NCI-H510A treated with DMSO at 0.1 percent for 48 hours (cell line): ENCODE measurements around the gene CCDC85C.

Experiments
- DNase-seq: peaks from one replicate; lab custom pipeline; 2025; lab: John Stamatoyannopoulos, UW

CCDC85C gene

DNA sequence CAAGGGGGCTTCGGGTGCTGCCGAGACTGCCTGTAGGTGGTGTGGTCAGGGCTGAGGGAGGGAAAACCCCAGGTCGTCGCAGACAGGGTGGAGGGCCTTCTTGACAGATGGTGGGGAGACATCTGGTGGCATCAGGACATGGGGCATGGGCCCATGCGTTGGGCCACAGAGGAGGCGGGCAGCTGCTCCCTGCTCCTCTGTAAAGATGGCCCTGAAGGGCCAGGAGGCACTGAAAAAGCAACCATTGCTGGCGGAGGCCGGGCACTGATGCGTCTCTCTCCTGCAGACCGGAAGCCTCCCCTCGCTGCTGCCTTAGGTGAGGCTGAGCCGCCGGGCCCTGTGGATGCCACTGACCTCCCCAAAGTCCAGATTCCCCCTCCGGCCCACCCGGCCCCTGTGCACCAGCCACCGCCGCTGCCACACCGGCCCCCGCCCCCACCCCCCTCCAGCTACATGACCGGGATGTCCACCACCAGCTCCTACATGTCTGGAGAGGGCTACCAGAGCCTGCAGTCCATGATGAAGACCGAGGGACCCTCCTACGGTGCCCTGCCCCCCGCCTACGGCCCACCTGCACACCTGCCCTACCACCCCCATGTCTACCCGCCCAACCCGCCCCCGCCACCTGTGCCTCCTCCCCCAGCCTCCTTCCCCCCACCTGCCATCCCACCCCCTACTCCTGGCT lies 94.0 kb downstream of the CCDC85C start:
- DNase-seq, result no peak

DNA sequence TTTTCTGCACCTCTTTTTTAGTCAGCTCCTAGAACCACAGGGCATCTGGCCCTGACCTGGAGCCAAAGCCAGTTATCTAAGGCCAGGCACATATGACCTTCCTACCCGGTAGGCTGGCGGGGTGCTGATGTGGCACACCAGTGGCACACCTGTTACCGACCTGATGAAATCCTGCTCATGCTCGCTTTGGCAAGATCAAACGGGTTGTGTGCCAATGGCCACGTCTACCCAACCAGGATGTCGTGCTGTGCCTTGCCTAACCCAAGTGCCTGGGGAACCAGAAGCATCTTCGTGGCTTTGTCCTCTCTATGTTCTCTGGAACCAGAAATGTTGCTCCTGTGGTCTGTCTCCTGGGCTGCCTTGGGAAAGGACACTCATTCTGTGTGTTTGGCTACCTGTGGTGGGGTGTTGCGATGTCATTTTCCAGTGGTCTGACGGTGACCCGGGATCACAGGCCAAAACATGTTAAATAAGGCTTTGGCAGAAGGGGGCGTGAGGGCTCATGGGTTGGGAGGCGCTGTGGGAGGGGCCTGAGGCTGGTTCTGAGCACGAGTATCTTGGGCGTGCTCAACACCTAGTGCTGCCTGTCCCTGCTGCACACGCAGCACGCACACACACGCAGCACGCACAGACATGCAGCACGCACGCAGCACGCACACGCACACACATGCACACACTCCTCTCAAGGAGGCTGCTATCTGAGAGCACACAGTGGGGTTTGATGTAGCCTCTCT lies 94.9 kb downstream of the CCDC85C start:
- DNase-seq, result no peak

DNA sequence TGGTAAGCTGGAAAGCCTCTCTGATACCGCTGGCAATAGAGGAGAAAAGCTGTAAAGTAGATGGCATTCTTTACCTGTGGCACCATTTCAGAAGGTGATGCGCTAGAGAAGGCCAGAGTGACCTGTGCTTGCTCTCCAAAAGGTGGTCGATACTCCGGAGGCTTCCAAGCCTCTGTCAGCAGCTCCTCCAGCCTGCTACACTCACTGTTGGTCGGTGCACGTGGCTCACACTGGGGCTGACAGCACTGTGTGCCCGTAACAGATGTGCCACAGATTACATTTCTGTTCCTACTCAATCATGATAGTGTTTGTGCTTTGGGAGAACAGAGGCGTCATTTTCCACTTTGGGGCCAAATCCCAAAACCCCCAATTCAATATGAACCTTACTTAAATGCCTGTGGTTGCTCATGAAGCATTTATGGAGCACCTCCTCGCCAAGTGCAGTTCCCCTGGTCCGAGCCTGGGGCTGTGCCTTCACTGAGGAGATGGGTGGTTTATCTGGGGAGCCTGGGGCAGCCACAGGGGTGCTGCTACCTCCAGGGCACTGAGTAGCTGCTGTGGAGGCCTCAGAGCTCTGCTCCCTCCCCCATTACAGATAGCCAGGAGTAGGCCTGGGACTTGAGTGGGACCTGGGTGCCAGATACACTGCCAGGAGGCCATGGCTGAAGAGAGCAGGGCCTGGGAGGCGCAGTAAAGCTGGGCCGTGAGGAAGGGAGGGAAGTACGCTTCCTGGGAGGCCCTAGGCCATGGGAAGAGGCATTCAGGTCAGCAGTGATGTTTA lies 96.0 kb downstream of the CCDC85C start:
- no peak for DNase-seq

DNA sequence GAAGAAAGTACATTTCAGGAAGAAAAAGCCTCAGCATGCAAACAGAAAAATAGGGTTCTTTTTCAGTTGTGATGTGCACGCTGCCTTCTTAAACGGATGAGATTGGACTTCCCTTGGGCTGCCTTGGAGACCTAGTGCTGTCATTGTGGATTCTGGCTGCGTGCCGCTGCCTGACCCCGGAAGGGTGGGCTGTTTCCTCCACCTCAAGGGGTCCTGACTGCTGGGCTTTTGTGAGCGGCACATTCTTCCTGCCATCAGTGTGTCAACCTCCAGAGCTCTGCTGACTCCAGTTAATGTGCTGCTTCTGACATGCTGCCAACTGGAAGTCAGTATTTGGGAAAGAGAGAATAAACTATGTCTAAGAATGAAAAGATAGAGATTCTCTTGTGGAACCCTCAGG lies 97.7 kb downstream of the CCDC85C start:
- DNase-seq, result no peak

DNA sequence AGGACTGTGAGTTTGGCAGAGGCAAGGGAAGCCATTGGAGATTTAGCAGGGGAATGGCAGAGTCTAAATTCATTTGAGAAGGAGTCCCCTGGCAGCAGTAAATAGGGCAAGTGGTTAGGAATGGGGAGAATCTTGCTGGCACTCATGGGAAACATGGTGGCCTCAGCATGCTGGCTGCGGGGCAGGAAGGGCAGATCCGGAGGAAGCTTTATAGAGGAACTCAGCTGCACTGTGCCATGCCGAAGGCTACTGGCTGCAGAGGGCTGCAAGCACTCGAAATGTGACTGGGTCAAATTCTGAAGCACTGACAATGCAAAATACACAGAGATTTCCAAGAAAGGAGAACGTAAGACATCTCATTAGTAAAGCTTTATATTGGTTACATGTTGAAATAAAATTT lies 98.9 kb downstream of the CCDC85C start:
- no peak for DNase-seq

DNA sequence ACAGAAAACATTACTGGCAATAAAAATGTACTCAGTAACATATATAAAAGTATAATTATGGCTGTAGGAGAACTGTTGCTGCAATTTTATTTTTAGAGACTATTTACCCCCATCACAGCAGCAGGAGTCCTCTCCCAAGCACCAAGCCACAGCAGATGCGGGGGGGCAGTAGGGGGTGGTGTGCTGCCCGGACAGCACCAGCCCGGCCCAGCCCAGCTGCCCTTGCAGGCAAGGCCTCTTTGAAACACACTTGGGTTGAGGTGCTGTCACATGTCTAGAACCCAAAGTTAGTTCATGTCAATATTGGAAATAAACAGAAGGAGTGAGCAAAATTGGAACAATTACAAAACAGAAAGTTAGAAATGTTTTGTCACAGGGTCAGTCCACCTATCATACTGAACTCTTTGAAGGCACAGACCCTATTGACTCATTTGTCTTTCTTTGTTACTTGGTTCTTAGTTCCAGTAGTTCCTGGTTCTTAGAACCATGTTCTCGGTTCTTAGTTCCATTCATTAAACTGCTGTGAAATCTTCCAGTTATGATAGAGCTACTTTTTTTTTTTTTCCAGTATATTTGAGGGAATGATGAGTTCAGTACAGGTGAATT lies 100.1 kb downstream of the CCDC85C start:
- no peak for DNase-seq

DNA sequence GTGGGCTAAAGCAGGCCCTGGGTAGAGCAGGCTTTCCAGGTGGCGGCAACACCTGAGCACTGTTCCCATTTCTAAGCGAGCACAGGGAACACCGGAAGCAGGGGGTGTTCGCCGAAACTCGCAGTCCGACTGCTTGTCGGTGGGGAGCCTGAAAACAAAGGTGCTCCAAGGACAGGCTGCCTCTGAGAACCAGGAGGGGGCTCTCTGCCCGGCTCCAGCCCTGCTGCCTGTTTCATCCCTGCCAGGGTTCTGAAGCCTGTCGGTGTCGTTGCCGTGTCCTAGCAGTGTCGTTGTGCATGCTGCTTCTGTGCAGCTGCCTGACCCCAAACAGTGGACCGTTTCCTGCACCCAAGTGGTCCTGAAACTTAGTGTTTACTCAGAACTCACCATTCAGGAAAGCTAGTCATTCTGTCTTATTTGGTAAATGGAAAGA lies 101.0 kb downstream of the CCDC85C start:
- DNase-seq, result no peak

DNA sequence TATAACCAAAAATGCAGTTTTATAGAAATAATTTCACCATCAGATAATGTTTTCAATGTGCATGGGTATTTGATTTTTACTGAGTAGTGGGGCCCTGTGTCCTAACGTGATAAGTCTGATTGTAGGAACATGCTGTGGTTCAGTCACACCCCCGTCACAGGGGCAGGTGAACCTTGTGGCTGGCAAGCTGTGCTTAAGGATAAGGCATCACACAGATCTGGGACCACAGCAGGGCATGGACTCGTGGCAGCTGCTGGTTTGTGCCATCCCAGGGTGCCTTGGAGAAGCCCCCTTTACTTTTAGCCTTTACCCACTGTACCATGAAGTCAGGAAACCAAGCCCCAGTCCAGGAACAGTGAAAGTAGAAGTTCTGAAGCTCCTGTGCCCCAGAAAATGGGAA lies 106.1 kb downstream of the CCDC85C start:
- no peak for DNase-seq

DNA sequence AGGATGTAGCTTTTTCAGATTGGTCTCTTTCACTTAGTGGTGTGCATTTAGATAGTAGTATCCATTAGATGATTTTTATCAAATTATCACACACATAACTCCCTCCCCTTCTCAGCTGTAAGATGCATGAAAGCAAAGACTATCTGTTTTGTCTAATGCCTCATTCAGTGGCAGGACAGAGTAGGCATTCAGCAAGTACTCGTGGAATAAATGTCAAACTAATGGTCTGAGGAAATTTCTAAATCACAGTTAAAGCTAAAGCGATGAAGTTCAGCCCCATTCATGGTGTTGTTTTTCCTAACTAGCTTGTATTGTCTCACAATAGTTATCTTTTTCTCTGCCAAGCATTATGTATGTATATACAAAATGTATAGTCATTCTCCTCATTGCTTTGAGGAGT lies 106.7 kb downstream of the CCDC85C start:
- no peak for DNase-seq

DNA sequence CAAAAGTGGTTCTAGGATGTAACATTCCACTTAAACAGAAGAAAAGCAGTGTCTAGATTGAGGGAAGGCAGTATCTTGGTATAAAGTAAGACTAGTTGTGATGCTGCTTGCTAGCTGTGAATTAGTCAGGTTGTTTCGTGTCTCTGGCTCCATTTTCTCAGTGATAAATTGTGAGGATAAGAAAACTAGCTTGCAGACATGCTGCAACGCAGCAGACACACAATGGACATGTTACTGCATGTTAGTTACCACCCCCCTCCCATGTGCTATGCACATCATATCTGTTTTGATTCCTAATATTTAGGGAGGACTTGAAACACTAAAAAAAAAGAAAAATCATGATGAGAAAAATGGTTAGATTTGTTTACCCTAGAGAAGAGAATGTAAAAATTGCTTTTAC lies 119.9 kb downstream of the CCDC85C start:
- no peak for DNase-seq

DNA sequence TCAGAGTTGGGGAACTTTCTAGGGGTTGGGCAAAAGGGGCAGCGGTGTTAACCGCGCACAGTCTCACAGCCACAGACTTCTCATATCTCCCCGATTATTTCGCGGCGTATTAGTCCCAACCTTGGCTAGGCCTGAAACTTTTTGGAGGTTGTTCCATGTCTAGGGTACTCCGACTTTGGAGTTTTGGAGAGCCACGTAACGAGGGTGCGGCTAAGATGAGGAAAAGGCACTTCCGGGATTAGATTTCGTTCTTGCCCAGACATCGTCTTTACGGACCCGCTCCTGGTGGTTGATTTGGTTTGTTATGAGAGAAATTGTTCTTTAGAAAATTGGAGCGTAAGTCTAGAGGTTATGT lies 122.3 kb downstream of the CCDC85C start:
- DNase-seq, result no peak

DNA sequence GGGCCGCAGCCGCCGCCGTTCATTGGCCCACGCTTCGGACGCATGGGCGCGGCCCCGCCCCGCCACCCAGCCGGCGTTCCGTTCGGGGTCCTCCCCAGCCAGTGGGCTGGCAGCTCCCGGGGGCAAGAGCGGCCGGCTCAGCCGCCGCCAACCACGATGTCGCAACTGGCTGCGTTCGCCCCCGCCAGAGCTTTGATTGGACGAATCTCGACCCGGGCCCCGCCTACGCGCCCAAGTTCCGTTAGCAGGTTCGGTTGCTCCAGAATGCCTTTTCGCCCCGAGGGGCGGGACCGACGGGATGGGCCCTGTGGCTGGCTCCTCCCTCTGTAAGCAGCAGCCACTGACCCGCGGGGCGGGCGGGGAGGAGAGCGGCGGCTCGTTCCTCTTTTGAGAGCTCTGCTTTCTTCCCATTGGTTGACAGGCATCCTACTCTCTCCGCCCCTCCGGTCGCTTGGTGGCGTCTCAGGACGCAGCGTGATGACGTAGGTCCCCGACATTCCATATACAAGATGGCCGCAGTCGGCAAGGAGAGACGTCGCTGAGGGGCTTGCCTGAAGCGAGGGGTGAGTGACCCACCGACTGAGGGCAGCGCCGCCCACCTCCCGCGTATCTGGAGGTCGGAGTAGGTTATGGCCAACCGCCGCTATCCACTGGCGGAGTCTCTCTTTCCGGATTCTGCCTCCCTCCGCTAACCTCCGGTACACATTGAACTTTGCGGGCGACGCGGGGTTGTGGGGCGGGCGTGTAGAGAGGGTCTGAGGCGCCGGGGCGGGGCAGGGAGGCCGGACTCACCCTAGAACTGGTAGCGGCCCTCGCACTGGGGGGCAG lies 122.9 kb downstream of the CCDC85C start, which contains the start of gene CCNK:
Gene CCNK, plus strand, starts transcription at position 493 of the 828 bp plus-strand sequence. CDS start 11,269 bp downstream, outside the sequence.
- peak; percentile 99 for DNase-seq

DNA sequence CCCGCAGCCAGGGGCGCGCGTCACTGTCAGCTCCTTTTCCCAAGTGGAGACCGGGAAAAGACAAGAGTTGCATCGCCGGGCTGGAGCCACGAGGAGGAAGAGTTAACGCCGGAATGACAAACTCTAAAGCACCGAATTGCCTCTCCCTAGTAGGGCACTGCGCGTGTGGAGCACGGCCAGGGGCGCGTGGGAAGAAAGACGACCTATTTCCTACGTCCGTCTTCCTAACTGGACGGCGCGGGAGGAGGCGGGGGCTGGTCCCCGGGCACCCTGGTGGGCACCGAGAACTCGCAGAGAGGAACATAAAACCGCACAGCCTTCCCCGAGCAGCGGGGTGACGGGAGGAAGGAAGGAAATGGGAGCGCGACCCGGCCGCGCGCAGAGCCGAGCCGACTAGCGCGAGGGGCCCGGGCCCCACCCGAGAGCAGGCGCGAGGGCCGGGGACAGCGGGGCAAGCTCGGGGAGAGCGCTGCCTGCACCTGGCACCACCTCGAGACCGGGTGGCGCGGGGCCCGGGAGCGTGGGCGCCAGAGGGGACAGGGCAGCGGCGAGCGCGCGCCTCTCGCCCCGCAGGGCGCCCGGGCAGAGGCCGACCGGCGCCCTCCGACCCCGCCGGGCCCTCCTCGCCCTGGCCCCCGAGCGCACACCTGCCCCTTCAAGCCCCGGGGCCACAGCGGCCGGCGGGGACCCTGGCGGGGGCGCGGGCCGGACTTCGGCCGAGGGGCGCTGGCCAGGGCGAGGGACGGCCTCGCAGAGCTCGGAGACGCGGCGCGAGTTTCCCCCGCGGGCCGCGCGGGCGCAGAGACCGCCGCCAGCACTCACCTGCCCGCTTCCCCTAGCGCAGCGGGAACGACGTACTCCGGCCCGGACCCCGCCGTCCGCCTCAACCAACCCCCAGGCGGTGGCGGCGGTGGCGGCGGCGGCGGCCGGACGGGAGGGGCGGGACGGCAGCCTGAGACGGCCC lies 123.8 kb downstream of the CCDC85C start, which contains the start of gene SETD3:
Gene SETD3, minus strand, starts transcription at position 954 of the 964 bp plus-strand sequence. CDS start 15,054 bp downstream, outside the sequence.
- DNase-seq, result peak; percentile 10

DNA sequence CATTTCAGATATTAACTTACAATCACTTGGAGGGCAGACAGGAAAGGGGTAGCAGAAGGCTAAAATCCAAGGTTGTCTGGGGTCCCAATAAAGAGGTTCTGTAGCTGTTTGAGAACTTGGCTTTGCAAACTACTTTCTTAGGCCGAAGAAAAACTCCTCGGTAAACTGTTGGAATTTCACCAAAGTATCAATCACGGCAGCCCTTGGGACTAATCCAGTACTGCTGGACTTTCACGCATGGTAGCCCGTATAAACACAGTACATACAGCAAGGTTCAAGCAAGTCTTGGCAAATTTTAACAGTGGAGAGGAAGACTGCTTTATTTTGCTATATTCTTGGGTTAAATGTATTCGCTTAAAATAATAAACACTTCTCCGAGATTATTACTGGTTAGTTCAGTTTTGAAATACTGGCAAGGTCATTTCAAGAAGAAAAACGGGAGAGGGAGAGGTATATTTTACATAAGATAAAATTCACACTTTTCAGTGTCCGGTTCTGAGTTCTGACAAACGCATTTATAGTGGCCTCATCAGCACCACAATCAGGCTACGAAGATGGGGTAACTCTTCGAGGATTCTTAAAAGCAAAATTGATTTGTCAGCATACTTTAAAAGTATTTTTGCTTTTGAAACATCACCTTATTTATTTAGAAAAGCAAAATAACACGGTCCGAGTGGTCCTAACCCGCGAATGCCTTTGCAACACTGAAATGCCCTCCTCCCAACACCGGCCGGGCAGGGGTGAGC lies 124.7 kb downstream of the CCDC85C start:
- DNase-seq, result no peak

DNA sequence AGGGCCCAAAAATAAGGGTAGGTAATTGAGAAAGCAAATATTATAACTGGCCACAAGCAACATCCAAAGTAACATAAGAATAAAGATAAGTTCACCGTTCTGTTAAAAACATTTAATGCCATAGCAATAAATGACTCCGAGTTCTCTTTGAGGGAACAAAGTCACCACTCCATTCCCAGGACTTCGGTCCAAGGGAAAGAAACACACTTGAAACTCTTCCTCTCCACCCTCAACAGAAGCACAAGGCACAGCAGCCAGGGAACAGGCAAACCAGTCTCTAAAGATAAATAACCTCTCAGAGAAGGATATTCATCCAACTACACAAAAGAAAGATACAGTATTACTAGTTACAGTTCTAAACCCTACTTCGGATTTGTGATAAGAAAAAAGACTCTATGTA lies 125.9 kb downstream of the CCDC85C start:
- no peak for DNase-seq

DNA sequence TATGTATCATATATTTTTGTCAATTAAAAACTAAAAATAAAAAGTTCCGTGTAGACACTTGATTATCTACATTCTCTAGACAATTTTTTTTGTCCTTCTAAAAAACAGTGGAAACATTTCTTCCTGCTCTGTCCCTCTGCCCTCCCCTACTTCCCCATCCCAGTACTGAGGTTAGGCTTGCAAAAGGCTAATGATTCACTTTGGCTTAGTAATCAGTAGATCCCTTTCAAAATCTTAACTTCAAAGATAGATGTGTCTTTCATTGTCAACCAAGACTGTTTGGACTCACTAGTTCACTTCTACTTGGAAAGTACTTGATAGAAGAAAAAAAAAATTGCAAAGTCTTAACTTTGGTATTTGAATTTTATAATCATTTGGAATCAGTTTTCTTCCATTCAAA lies 127.1 kb downstream of the CCDC85C start:
- DNase-seq, result no peak

DNA sequence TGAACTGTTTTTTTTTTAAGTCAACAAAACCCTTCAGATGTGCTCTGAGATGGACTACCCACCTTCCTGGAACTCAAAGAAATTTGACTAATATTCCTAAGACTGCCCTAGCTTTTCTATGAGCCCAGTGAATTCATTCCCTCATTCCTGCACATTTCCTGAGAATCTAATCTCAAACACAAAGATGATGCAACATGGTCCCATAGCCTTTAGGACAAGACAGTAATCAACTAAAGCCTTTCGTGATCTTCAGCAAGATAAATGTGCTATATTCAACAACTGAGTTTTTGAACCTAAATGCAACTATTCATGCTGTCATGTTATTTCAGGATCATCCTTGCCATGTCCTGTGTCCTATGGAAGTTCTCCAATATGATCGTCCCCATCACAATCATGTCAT lies 128.3 kb downstream of the CCDC85C start:
- DNase-seq, result no peak

DNA sequence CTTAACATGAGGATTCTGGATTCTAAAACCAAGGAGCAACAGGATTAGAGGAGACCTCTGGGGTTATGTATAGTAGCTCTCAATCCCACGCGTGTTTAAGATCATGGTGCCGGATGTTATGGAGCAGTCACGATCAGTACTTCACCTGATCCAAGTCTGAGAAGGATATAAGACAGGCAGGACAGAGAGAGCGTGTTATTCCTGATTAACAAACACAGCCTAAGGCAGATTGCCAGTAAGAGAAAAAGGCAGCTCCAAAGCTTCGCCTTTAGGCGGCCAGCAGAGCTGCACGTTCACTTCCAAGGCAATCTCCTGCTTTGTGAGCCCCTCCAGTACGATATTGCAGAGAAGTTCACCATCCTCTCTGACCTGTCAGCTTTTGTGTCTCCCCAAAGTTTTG lies 128.8 kb downstream of the CCDC85C start:
- no peak for DNase-seq

DNA sequence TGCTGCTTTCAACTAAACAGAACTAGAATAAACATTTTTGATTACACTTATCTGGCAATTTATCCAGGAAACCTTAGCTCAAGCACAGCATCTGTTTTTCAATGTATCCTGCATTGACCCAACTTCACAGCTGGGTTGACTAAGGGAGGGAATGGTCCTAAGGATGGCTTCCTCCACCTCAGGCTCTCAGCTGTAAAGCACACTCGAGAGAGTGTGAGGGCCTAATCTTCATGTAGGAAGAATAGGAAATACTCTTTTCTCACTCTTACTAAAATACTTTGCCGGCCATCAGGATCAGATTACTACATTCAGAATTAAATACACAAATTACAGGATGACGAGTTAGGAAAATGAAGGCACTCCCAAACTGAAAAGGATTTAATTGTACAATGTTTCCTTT lies 130.5 kb downstream of the CCDC85C start:
- DNase-seq, result no peak

DNA sequence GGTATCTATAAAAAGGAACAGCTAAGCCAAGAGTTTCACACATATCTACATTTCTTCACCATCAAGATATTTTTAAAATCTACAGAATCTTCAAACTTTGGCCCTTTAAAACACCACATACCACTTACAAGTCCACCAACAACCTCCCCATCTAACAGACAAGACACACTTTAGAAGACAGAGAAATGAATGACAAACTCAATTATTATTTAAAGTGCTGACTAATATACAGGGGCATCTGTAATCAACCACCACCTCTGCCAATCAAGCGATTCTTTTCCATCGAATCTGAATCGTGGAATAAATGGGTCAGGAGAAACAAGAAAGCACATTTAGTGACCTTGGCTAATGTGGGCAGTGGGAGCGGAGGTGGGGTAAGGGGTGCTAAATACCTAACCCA lies 131.1 kb downstream of the CCDC85C start:
- DNase-seq, result no peak
